ENCODE measurements around the gene TEK.
"Not testable (repeated sequence)": the region's sequence is repeated elsewhere in the genome, so short reads cannot be mapped to it uniquely, and the experiment has no call there.

The TEK gene

GRCh38 chr9:27210588-27210987 lies 101.6 kb downstream of the TEK start:
- Histone ChIP-seq H3K4me3 (ENCODE audit: extremely low read depth, insufficient read depth, low read length, poor library complexity, severe bottlenecking) (no peak overlapping the region), H3K27ac (ENCODE audit: low read depth, low read length, severe bottlenecking) (no peak overlapping the region), H3K9me3 (ENCODE audit: control insufficient read depth, low read length) (no peaks in the 10 kb centered on the region), H3K36me3 (ENCODE audit: control insufficient read depth, insufficient read depth, low read length) (peaks cover 86% of the 10 kb centered on the region), H3K4me1 (ENCODE audit: control insufficient read depth, insufficient read depth, low read length, poor library complexity, severe bottlenecking) (no peaks in the 10 kb centered on the region)
- 95 to 97% methylated on average over 6 of the region's 7 CpGs for WGBS, 2 experiments (ENCODE audit: insufficient coverage in 2 of 2)

DNA sequence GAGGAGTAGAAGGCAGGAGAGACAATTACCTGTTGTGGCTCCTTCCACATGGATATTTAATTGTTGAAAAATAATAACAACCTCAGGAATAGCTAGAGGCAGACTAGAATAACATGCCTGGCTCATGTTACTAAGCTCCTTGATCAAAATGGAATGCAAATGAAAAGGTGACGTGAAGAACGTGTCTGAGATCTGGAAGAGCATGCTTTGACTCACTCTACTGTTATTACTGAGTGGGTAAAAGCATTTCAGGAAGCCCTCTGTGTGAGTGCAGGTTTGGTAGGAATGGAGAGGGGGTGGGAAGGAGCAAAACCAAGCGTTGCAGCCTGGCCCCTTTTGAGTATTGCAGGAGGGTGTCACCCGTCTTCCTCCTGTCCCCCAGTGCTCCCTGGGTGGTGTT lies 103.2 kb downstream of the TEK start:
- Histone ChIP-seq H3K4me1 (ENCODE audit: control insufficient read depth, insufficient read depth, low read length, poor library complexity, severe bottlenecking) (no peaks in the 10 kb centered on the region), H3K4me3 (ENCODE audit: extremely low read depth, insufficient read depth, low read length, poor library complexity, severe bottlenecking) (no peak overlapping the region), H3K36me3 (ENCODE audit: control insufficient read depth, insufficient read depth, low read length) (peaks cover 86% of the 10 kb centered on the region), H3K9me3 (ENCODE audit: control insufficient read depth, low read length) (no peaks in the 10 kb centered on the region), H3K27ac (ENCODE audit: low read depth, low read length, severe bottlenecking) (no peak overlapping the region)
- 44 to 68% methylated on average over 2 to 4 of the region's 4 CpGs for WGBS, 2 experiments (ENCODE audit: insufficient coverage in 2 of 2)

DNA sequence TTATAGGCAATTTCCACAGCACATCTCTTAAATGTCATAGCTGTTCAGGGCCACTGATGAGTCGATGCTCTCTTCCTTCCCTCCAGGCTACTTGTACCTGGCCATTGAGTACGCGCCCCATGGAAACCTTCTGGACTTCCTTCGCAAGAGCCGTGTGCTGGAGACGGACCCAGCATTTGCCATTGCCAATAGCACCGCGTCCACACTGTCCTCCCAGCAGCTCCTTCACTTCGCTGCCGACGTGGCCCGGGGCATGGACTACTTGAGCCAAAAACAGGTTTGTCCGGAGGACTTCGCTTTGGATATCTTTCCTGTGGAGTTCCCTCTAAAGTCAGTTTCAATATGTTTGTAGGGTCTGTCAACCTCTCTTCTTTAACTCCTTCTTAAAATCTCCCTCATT lies 103.6 kb downstream of the TEK start:
- WGBS, 2 experiments (ENCODE audit: insufficient coverage in 2 of 2) = 95 to 98% methylated on average over 14 of the region's 14 CpGs
- no peak overlapping the region for H3K4me3 ChIP-seq (ENCODE audit: extremely low read depth, insufficient read depth, low read length, poor library complexity, severe bottlenecking)
- peaks cover 88% of the 10 kb centered on the region for H3K36me3 ChIP-seq (ENCODE audit: control insufficient read depth, insufficient read depth, low read length)
- no peaks in the 10 kb centered on the region for H3K9me3 ChIP-seq (ENCODE audit: control insufficient read depth, low read length)
- no peak overlapping the region for H3K27ac ChIP-seq (ENCODE audit: low read depth, low read length, severe bottlenecking)
- no peaks in the 10 kb centered on the region for H3K4me1 ChIP-seq (ENCODE audit: control insufficient read depth, insufficient read depth, low read length, poor library complexity, severe bottlenecking)

- no peak overlapping the region for H3K4me3 ChIP-seq (ENCODE audit: extremely low read depth, insufficient read depth, low read length, poor library complexity, severe bottlenecking)
- H3K36me3 ChIP-seq (ENCODE audit: control insufficient read depth, insufficient read depth, low read length) = peaks cover 77% of the 10 kb centered on the region
- H3K9me3 ChIP-seq (ENCODE audit: control insufficient read depth, low read length) = peaks cover 12% of the 10 kb centered on the region
- H3K4me1 ChIP-seq (ENCODE audit: control insufficient read depth, insufficient read depth, low read length, poor library complexity, severe bottlenecking) = no peaks in the 10 kb centered on the region
- 90 to 100% methylated on average over 1 to 3 of the region's 4 CpGs for WGBS, 2 experiments (ENCODE audit: insufficient coverage in 2 of 2)
- H3K27ac ChIP-seq (ENCODE audit: low read depth, low read length, severe bottlenecking) = no peak overlapping the region
These were observed 118.2 kb downstream of the TEK start for GRCh38 chr9:27227192-27227591.

- not testable (repeated sequence) for H3K36me3 ChIP-seq (ENCODE audit: control insufficient read depth, insufficient read depth, low read length); H3K27ac ChIP-seq (ENCODE audit: low read depth, low read length, severe bottlenecking); H3K4me1 ChIP-seq (ENCODE audit: control insufficient read depth, insufficient read depth, low read length, poor library complexity, severe bottlenecking); H3K4me3 ChIP-seq (ENCODE audit: extremely low read depth, insufficient read depth, low read length, poor library complexity, severe bottlenecking); H3K9me3 ChIP-seq (ENCODE audit: control insufficient read depth, low read length)
- WGBS, 2 experiments (ENCODE audit: insufficient coverage in 2 of 2) = 82 to 90% methylated on average over 7 to 11 of the region's 12 CpGs
These were observed 130.6 kb downstream of the TEK start for GRCh38 chr9:27239648-27240047.

- WGBS, 2 experiments (ENCODE audit: insufficient coverage in 2 of 2) = 0 to 10% methylated on average over 1 of the region's 2 CpGs
- Histone ChIP-seq H3K9me3 (ENCODE audit: control insufficient read depth, low read length) (no peaks in the 10 kb centered on the region), H3K4me1 (ENCODE audit: control insufficient read depth, insufficient read depth, low read length, poor library complexity, severe bottlenecking) (peaks cover 3% of the 10 kb centered on the region), H3K4me3 (ENCODE audit: extremely low read depth, insufficient read depth, low read length, poor library complexity, severe bottlenecking) (no peak overlapping the region), H3K36me3 (ENCODE audit: control insufficient read depth, insufficient read depth, low read length) (no peaks in the 10 kb centered on the region), H3K27ac (ENCODE audit: low read depth, low read length, severe bottlenecking) (no peak overlapping the region)
These were observed 138.7 kb downstream of the TEK start for GRCh38 chr9:27247756-27248155.

GRCh38 chr9:27248702-27249101 lies 139.7 kb downstream of the TEK start:
- no peak overlapping the region for H3K4me3 ChIP-seq (ENCODE audit: extremely low read depth, insufficient read depth, low read length, poor library complexity, severe bottlenecking)
- H3K27ac ChIP-seq (ENCODE audit: low read depth, low read length, severe bottlenecking) = no peak overlapping the region
- H3K4me1 ChIP-seq (ENCODE audit: control insufficient read depth, insufficient read depth, low read length, poor library complexity, severe bottlenecking) = peaks cover 3% of the 10 kb centered on the region
- no peaks in the 10 kb centered on the region for H3K36me3 ChIP-seq (ENCODE audit: control insufficient read depth, insufficient read depth, low read length)
- no peaks in the 10 kb centered on the region for H3K9me3 ChIP-seq (ENCODE audit: control insufficient read depth, low read length)

DNA sequence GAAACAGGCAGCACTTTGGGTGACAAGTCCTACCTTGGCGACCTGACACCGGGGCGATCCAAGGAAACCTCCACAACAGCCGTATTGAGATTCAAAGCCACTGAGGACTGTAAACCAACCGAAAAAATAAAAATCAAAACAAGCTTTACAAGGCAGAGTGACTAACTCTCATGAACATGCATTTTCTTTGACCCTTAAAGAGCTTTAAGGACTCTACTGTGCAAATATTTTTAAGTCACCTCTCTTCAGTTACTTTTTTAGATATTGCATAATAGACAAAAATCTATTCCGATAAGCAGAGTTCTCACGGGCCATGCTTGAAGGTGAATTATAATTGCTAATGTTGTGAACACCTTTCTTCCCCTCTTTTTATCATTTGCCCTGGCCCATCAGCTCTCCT lies 149.6 kb downstream of the TEK start:
- WGBS, 2 experiments (ENCODE audit: insufficient coverage in 2 of 2) = 92 to 97% methylated on average over 5 of the region's 7 CpGs
- Histone ChIP-seq H3K4me3 (ENCODE audit: extremely low read depth, insufficient read depth, low read length, poor library complexity, severe bottlenecking) (no peak overlapping the region), H3K27ac (ENCODE audit: low read depth, low read length, severe bottlenecking) (no peak overlapping the region), H3K9me3 (ENCODE audit: control insufficient read depth, low read length) (no peaks in the 10 kb centered on the region), H3K4me1 (ENCODE audit: control insufficient read depth, insufficient read depth, low read length, poor library complexity, severe bottlenecking) (no peaks in the 10 kb centered on the region), H3K36me3 (ENCODE audit: control insufficient read depth, insufficient read depth, low read length) (no peaks in the 10 kb centered on the region)

- no peaks in the 10 kb centered on the region for H3K9me3 ChIP-seq (ENCODE audit: control insufficient read depth, low read length)
- 89 to 90% methylated on average over 7 to 8 of the region's 8 CpGs for WGBS, 2 experiments (ENCODE audit: insufficient coverage in 2 of 2)
- no peak overlapping the region for H3K4me3 ChIP-seq (ENCODE audit: extremely low read depth, insufficient read depth, low read length, poor library complexity, severe bottlenecking)
- no peaks in the 10 kb centered on the region for H3K36me3 ChIP-seq (ENCODE audit: control insufficient read depth, insufficient read depth, low read length)
- no peaks in the 10 kb centered on the region for H3K4me1 ChIP-seq (ENCODE audit: control insufficient read depth, insufficient read depth, low read length, poor library complexity, severe bottlenecking)
- H3K27ac ChIP-seq (ENCODE audit: low read depth, low read length, severe bottlenecking) = no peak overlapping the region
These were observed 151.9 kb downstream of the TEK start for GRCh38 chr9:27260789-27261516.

GRCh38 chr9:27261517-27262211 lies 152.6 kb downstream of the TEK start:
- WGBS, 2 experiments (ENCODE audit: insufficient coverage in 2 of 2) = 67 to 90% methylated on average over 2 of the region's 4 CpGs
- H3K9me3 ChIP-seq (ENCODE audit: control insufficient read depth, low read length) = no peaks in the 10 kb centered on the region

GRCh38 chr9:27272103-27272502 lies 163.1 kb downstream of the TEK start:
- H3K4me1 ChIP-seq (ENCODE audit: control insufficient read depth, insufficient read depth, low read length, poor library complexity, severe bottlenecking) = no peaks in the 10 kb centered on the region
- WGBS, 2 experiments (ENCODE audit: insufficient coverage in 2 of 2) = 75 to 100% methylated on average over 2 of the region's 2 CpGs
- H3K36me3 ChIP-seq (ENCODE audit: control insufficient read depth, insufficient read depth, low read length) = no peaks in the 10 kb centered on the region
- no peak overlapping the region for H3K27ac ChIP-seq (ENCODE audit: low read depth, low read length, severe bottlenecking)
- H3K4me3 ChIP-seq (ENCODE audit: extremely low read depth, insufficient read depth, low read length, poor library complexity, severe bottlenecking) = no peak overlapping the region
- no peaks in the 10 kb centered on the region for H3K9me3 ChIP-seq (ENCODE audit: control insufficient read depth, low read length)

More at GRCh38 chr9:27261517-27262211, 152.6 kb downstream of the TEK start:
- Histone ChIP-seq H3K27ac (ENCODE audit: low read depth, low read length, severe bottlenecking) (no peak overlapping the region), H3K36me3 (ENCODE audit: control insufficient read depth, insufficient read depth, low read length) (no peaks in the 10 kb centered on the region), H3K4me3 (ENCODE audit: extremely low read depth, insufficient read depth, low read length, poor library complexity, severe bottlenecking) (no peak overlapping the region), H3K4me1 (ENCODE audit: control insufficient read depth, insufficient read depth, low read length, poor library complexity, severe bottlenecking) (no peaks in the 10 kb centered on the region)
